KMS-11 (cell line): ENCODE measurements around the gene FAAP100.

Source experiments
- H2AFZ ChIP-seq: fragments of 200-600 bp; sonication (generic); 2 replicates; pipeline ENCODE4 v1.6.1; 2016; ENCODE audit warnings: antibody characterized with exemption, mixed run types, low read depth
- H3K27ac ChIP-seq: fragments of 200-600 bp; sonication (generic); 2 replicates; pipeline ENCODE4 v1.6.1; 2016; ENCODE audit warnings: mild to moderate bottlenecking, mixed run types
- H3K27me3 ChIP-seq: fragments of 200-600 bp; sonication (generic); 2 replicates; pipeline ENCODE4 v1.6.1; 2017; ENCODE audit warnings: mild to moderate bottlenecking, low read depth, mixed run types, moderate library complexity; ENCODE audit not compliant: insufficient read depth
- H3K36me3 ChIP-seq: fragments of 200-600 bp; sonication (generic); 2 replicates; pipeline ENCODE4 v1.6.1; 2017; ENCODE audit warnings: mild to moderate bottlenecking, mixed run types; ENCODE audit not compliant: insufficient read depth
- H3K4me1 ChIP-seq: fragments of 200-600 bp; sonication (generic); 2 replicates; pipeline ENCODE4 v1.6.1; 2016; ENCODE audit warnings: mild to moderate bottlenecking, low read depth, mixed run types; ENCODE audit not compliant: poor library complexity, severe bottlenecking
- H3K4me2 ChIP-seq: fragments of 200-600 bp; sonication (generic); 2 replicates; pipeline ENCODE4 v1.7.0; 2016; ENCODE audit warnings: mild to moderate bottlenecking, mixed run types
- H3K4me3 ChIP-seq: fragments of 200-600 bp; sonication (generic); IDR thresholded peaks from 2 replicates; pipeline ENCODE4 v1.6.1; 2017; ENCODE audit warnings: low read depth, low read length, mixed read lengths; ENCODE audit not compliant: insufficient read depth
- H3K79me2 ChIP-seq: fragments of 200-600 bp; sonication (generic); 2 replicates; pipeline ENCODE4 v1.6.1; 2016; ENCODE audit warnings: low read depth, mixed run types; ENCODE audit not compliant: insufficient read depth
- H3K9ac ChIP-seq: fragments of 200-600 bp; sonication (generic); 2 replicates; pipeline ENCODE4 v1.6.1; 2016; ENCODE audit warnings: mild to moderate bottlenecking, mixed run types
- H4K20me1 ChIP-seq: fragments of 200-600 bp; sonication (generic); 2 replicates; pipeline ENCODE4 v1.6.1; 2016; ENCODE audit warnings: mild to moderate bottlenecking, mixed run types; ENCODE audit not compliant: insufficient read depth
- CTCF ChIP-seq: fragments of 200-600 bp; sonication (generic); conservative IDR thresholded peaks from 2 replicates; pipeline ENCODE4 v1.6.1; 2017; ENCODE audit warnings: low read depth, mild to moderate bottlenecking, antibody characterized with exemption, low read length, moderate library complexity, mixed read lengths

FAAP100 gene

GRCh38 chr17:81544281-81544974 lies 7.7 kb downstream of the FAAP100 start:
- Histone ChIP-seq H3K4me3 (no peak overlapping the region), H3K4me2 (no peak overlapping the region), H3K4me1 (no peaks in the 10 kb centered on the region), H3K27me3 (no peaks in the 10 kb centered on the region), H4K20me1 (no peaks in the 10 kb centered on the region), H3K36me3 (no peaks in the 10 kb centered on the region; the same call in 1 of the 2 replicates), H2AFZ (no peak overlapping the region), H3K27ac (no peak overlapping the region), H3K9ac (no peak overlapping the region), H3K79me2 (no peaks in the 10 kb centered on the region; the same call in 1 of the 2 replicates)
- TF ChIP-seq CTCF = no peak

- H3K4me1 ChIP-seq = no peaks in the 10 kb centered on the region
- H3K4me3 ChIP-seq = no peak overlapping the region
- no peak overlapping the region for H2AFZ ChIP-seq
- H3K79me2 ChIP-seq = no peaks in the 10 kb centered on the region
- H3K27me3 ChIP-seq = no peaks in the 10 kb centered on the region
- no peak overlapping the region for H3K27ac ChIP-seq
- no peaks in the 10 kb centered on the region for H4K20me1 ChIP-seq
- no peak overlapping the region for H3K4me2 ChIP-seq
- no peak for TF ChIP-seq CTCF
- H3K36me3 ChIP-seq = no peaks in the 10 kb centered on the region; the same call in 1 of the 2 replicates
- H3K9ac ChIP-seq = no peak overlapping the region
Measured at GRCh38 chr17:81543756-81544155, 8.4 kb downstream of the FAAP100 start.

- Histone ChIP-seq H2AFZ (no peak overlapping the region), H4K20me1 (no peaks in the 10 kb centered on the region), H3K9ac (no peak overlapping the region), H3K36me3 (no peaks in the 10 kb centered on the region; the same call in 1 of the 2 replicates), H3K79me2 (no peaks in the 10 kb centered on the region), H3K4me1 (no peaks in the 10 kb centered on the region), H3K4me3 (no peak overlapping the region), H3K27me3 (no peaks in the 10 kb centered on the region), H3K27ac (no peak overlapping the region), H3K4me2 (no peak overlapping the region)
- TF ChIP-seq CTCF = no peak
Measured at GRCh38 chr17:81543339-81543675, 8.8 kb downstream of the FAAP100 start.

- H2AFZ ChIP-seq = no peak overlapping the region
- H3K4me1 ChIP-seq = no peaks in the 10 kb centered on the region
- H3K27ac ChIP-seq = no peak overlapping the region
- H3K9ac ChIP-seq = no peak overlapping the region
- TF ChIP-seq CTCF = no peak
- H4K20me1 ChIP-seq = no peaks in the 10 kb centered on the region
- no peak overlapping the region for H3K4me2 ChIP-seq
- H3K4me3 ChIP-seq = no peak overlapping the region
- no peaks in the 10 kb centered on the region; the same call in 1 of the 2 replicates for H3K36me3 ChIP-seq
- H3K27me3 ChIP-seq = no peaks in the 10 kb centered on the region
- H3K79me2 ChIP-seq = no peaks in the 10 kb centered on the region
Measured at GRCh38 chr17:81542431-81543338, 9.5 kb downstream of the FAAP100 start.
